ENCODE results near the gene WDR18. TPM values are rescaled to one million over a fixed set of nuclear protein-coding genes. Genes with fewer than 3 reads are reported as not detected.

Gene WDR18
- total RNA-seq, 1 experiment from 2014 or later, result 124 TPM

DNA sequence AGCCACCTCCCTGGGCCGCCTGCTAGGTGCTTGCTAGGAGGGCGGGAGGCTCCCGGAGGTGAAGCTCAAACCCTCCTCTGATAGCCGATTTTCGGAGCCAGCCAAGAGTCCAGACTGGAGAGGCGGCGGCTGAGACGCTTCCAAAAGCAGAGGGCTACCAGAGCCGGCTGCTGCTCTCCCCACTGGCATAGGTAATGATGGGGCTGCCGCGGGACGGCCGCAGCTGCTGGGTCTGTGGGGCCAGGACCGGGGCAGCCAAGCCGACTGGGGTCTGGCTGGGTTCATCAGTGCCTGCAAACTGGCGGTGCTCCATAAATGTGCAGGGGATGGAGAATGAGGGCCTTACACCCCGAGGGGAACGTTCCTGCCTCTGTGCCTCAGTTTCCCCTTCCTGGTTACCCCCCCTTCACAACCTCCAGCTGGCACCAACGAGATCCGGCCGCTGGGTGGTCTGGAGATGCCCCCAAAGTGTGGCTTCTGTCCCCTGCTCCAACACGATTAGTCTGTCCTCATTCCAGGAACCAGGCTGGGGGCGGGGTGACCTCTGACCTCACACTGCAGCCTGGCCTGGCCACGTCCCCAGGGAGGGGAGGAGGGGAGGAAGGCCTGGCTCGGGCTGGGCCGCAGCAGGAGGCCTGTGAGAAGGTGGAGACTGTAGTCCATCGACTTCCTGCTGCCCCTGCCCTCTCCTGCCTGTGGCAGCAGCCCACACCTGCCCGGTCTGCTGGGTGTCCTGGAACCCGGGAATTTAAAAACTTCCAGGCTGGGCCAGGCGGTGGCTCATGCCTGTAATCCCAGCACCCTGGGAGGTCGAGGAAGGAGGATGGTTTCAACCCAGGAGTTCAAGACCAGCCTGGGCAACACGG lies 3.8 kb upstream of the WDR18 start:
- H3K9me3 ChIP-seq (ENCODE audit: control insufficient read depth in 1 of 2, insufficient read depth in 1 of 2, low read depth in 1 of 2, low read length in 2 of 2), result no peaks in the 10 kb centered on the region
- peak overlapping the region; percentile 32 for H3K4me2 ChIP-seq (ENCODE audit: low read length)
- H3K9me2 ChIP-seq (ENCODE audit: insufficient read depth), result no peaks in the 10 kb centered on the region
- DNase-seq (ENCODE audit: low read depth, low spot score) (no peak), ATAC-seq (no peak)
- CTCF ChIA-PET, result interaction anchor here (2.0 kb wide), 1 partner anchor 57 kb away, joined by 12 read pairs; no protein-coding TSS in a partner anchor
- BruUV-seq (replicated peaks), result no TSS peak
- RAD21 ChIA-PET (ENCODE audit: low non-redundant PET in 1 of 2, low total read pairs in 2 of 2, uncharacterized antibody in 2 of 2, unreplicated experiment in 2 of 2), result interaction anchor here in 1 of 2 experiments (0.7 kb wide), 1 partner anchor 55 kb away, joined by 3 read pairs; no protein-coding TSS in a partner anchor
- no peak overlapping the region for H3K4me3 ChIP-seq (replicated peaks in 1 of 2; ENCODE audit: low read depth in 1 of 2, low read length in 2 of 2)
- H2AFZ ChIP-seq (ENCODE audit: low read depth, low read length, poor library complexity, severe bottlenecking), result no peak overlapping the region
- intact Hi-C loops (cut with micrococcal nuclease), result no loop called here
- H3K36me3 ChIP-seq (ENCODE audit: control insufficient read depth in 1 of 2, insufficient read depth in 2 of 2, low read length in 2 of 2), result no peaks in the 10 kb centered on the region
- peaks cover 21 to 39% of the 10 kb centered on the region in 2 experiments for H3K4me1 ChIP-seq (ENCODE audit: control insufficient read depth in 1 of 2, insufficient read depth in 2 of 2, low read length in 2 of 2)
- TF ChIP-seq EZH2 (IDR thresholded peaks at IDR 0.05) (no peak), POLR2A (IDR thresholded peaks at IDR 0.05; ENCODE audit: borderline replicate concordance, extremely low read depth, insufficient read depth, insufficient read length) (no peak), TCF7L2 (IDR thresholded peaks at IDR 0.05; ENCODE audit: borderline replicate concordance, extremely low read depth, insufficient read depth, insufficient read length) (no peak), RAD21 (IDR thresholded peaks at IDR 0.05; ENCODE audit: low read depth) (no peak), ELF1 (IDR thresholded peaks at IDR 0.05; ENCODE audit: borderline replicate concordance, low read depth) (no peak), SP1 (IDR thresholded peaks at IDR 0.05; ENCODE audit: low read depth) (no peak), MAX (IDR thresholded peaks at IDR 0.05) (no peak), JUND (IDR thresholded peaks at IDR 0.05) (no peak), ZFX (IDR thresholded peaks at IDR 0.05) (no peak)
- TF ChIP-seq, protein P1, sequence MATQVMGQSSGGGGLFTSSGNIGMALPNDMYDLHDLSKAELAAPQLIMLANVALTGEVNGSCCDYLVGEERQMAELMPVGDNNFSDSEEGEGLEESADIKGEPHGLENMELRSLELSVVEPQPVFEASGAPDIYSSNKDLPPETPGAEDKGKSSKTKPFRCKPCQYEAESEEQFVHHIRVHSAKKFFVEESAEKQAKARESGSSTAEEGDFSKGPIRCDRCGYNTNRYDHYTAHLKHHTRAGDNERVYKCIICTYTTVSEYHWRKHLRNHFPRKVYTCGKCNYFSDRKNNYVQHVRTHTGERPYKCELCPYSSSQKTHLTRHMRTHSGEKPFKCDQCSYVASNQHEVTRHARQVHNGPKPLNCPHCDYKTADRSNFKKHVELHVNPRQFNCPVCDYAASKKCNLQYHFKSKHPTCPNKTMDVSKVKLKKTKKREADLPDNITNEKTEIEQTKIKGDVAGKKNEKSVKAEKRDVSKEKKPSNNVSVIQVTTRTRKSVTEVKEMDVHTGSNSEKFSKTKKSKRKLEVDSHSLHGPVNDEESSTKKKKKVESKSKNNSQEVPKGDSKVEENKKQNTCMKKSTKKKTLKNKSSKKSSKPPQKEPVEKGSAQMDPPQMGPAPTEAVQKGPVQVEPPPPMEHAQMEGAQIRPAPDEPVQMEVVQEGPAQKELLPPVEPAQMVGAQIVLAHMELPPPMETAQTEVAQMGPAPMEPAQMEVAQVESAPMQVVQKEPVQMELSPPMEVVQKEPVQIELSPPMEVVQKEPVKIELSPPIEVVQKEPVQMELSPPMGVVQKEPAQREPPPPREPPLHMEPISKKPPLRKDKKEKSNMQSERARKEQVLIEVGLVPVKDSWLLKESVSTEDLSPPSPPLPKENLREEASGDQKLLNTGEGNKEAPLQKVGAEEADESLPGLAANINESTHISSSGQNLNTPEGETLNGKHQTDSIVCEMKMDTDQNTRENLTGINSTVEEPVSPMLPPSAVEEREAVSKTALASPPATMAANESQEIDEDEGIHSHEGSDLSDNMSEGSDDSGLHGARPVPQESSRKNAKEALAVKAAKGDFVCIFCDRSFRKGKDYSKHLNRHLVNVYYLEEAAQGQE (IDR thresholded peaks at IDR 0.05; ENCODE audit: low read depth), result no peak
- TF ChIP-seq, protein P2, sequence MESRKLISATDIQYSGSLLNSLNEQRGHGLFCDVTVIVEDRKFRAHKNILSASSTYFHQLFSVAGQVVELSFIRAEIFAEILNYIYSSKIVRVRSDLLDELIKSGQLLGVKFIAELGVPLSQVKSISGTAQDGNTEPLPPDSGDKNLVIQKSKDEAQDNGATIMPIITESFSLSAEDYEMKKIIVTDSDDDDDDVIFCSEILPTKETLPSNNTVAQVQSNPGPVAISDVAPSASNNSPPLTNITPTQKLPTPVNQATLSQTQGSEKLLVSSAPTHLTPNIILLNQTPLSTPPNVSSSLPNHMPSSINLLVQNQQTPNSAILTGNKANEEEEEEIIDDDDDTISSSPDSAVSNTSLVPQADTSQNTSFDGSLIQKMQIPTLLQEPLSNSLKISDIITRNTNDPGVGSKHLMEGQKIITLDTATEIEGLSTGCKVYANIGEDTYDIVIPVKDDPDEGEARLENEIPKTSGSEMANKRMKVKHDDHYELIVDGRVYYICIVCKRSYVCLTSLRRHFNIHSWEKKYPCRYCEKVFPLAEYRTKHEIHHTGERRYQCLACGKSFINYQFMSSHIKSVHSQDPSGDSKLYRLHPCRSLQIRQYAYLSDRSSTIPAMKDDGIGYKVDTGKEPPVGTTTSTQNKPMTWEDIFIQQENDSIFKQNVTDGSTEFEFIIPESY (IDR thresholded peaks at IDR 0.05; ENCODE audit: extremely low read depth, insufficient replicate concordance, low read length), result no peak
- peaks cover 12% of the 10 kb centered on the region for H3K79me2 ChIP-seq (ENCODE audit: insufficient read depth, low read length)
- no peaks in the 10 kb centered on the region for H4K20me1 ChIP-seq (ENCODE audit: insufficient read depth)
- no peak overlapping the region for H3K9ac ChIP-seq (ENCODE audit: low read length)
- H3K27me3 ChIP-seq (ENCODE audit: insufficient read depth, low read length), result no peaks in the 10 kb centered on the region
- POLR2A ChIA-PET, result interaction anchor here (1.9 kb wide), 1 partner anchor 57 kb away, joined by 4 read pairs; no protein-coding TSS in a partner anchor
- H3K27ac ChIP-seq (ENCODE audit: low read depth, low read length), result no peak overlapping the region; the same call in 1 of the 2 replicates

Data from HCT116 (cell line).